Measurements from ENCODE around the gene TGFBI. TPM values are rescaled to one million over a fixed set of nuclear protein-coding genes. Genes with fewer than 3 reads are reported as not detected.

The TGFBI gene
- total and polyA plus RNA-seq, 2 donors = 220 to 394 TPM

- H3K4me1 ChIP-seq (ENCODE audit: insufficient read depth) = no peaks in the 10 kb centered on the region
- no peak overlapping the region for H3K4me3 ChIP-seq (ENCODE audit: low read depth, low read length)
- no peak overlapping the region for H3K27ac ChIP-seq (ENCODE audit: low read depth)
- H3K36me3 ChIP-seq (ENCODE audit: insufficient read depth) = peaks cover 4% of the 10 kb centered on the region
- WGBS = 78% methylated on average over 6 of the region's 6 CpGs
- DNase-seq (ENCODE audit: extremely low spot score) = no peak
These were observed 33.8 kb downstream of the TGFBI start for GRCh38 chr5:136062366-136063274.

DNA sequence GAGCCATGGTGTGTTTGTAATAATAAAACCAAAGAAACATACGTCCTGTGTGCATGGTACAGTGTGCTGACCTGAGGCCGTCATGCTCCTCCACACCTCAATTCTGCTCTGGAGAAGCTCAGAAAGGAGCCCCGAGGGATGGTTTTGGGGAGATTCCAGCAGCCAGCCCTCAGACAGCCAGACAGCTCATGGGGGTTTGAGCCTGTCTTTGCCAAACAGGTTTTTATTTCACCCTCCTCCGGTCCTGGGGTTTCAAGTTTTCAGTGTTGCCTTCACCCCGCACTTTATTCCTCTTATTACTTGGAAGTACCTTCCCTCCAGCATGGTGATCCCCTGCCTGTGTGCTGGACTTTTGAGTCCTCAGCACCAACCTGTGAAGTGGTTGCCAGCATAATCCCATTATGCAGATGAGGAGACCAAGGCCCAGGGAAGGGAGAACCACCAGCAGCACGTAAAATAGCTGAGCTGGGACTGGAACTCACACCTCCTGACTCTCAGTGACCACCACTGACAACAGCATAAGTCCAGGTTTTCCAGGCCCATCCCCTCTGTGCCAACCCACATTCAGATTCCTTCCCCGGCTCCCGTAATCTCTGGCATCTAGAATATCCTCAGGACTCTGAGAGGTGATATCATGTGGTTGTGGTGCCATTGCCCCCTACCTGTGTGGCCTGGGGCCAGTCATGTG is 35.1 kb downstream of the TGFBI start:
- H3K4me3 ChIP-seq (ENCODE audit: low read depth, low read length) = no peak overlapping the region
- no peak overlapping the region for H3K27ac ChIP-seq (ENCODE audit: low read depth)
- DNase-seq (ENCODE audit: extremely low spot score) = no peak
- H3K36me3 ChIP-seq (ENCODE audit: insufficient read depth) = peaks cover 4% of the 10 kb centered on the region
- H3K4me1 ChIP-seq (ENCODE audit: insufficient read depth) = no peaks in the 10 kb centered on the region
- 85% methylated on average over 8 of the region's 8 CpGs for WGBS

- WGBS = 85% methylated on average over 4 of the region's 4 CpGs
- H3K4me3 ChIP-seq (ENCODE audit: low read depth, low read length) = no peak overlapping the region
- H3K27ac ChIP-seq (ENCODE audit: low read depth) = no peak overlapping the region
- H3K36me3 ChIP-seq (ENCODE audit: insufficient read depth) = peaks cover 4% of the 10 kb centered on the region
- H3K4me1 ChIP-seq (ENCODE audit: insufficient read depth) = no peaks in the 10 kb centered on the region
- no peak for DNase-seq (ENCODE audit: extremely low spot score)
These were observed 35.7 kb downstream of the TGFBI start for GRCh38 chr5:136064510-136064909.

GRCh38 chr5:136065588-136065987 is 36.8 kb downstream of the TGFBI start:
- Histone ChIP-seq H3K4me3 (ENCODE audit: low read depth, low read length) (no peak overlapping the region), H3K4me1 (ENCODE audit: insufficient read depth) (no peaks in the 10 kb centered on the region), H3K36me3 (ENCODE audit: insufficient read depth) (peaks cover 2% of the 10 kb centered on the region), H3K27ac (ENCODE audit: low read depth) (no peak overlapping the region)
- DNase-seq (ENCODE audit: extremely low spot score) = no peak
- 90% methylated on average over 2 of the region's 2 CpGs for WGBS

DNA sequence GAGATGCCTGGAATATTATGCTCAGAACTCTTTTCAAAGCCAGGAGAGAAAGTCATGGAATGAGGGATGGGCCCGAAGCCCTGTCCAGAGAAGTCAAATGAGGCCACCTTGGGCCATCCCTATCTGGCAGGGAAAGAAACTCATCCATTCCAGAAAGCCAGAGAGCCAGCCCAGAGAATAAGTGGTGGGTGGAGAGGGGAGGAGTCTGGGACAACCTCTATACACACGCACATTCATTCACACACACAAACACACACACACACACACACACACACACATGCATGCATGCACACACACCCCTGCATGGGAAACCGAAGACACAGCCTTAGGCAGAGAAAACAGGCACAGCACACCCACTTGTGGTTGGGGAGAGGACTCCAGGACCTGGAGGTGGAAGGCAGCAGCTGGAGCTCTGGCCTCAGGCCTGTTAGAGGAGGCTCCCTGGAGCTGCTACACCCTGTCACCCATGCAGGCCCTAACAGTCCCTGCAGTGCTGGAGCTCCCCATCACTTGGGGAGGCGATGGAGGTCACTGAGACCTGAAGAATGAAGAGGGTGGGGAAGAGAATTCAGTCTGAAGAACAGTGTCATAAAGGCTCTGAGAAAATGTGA is 38.0 kb downstream of the TGFBI start:
- H3K4me3 ChIP-seq (ENCODE audit: low read depth, low read length) = no peak overlapping the region
- H3K36me3 ChIP-seq (ENCODE audit: insufficient read depth) = no peaks in the 10 kb centered on the region
- H3K4me1 ChIP-seq (ENCODE audit: insufficient read depth) = no peaks in the 10 kb centered on the region
- 28% methylated on average over 4 of the region's 4 CpGs for WGBS
- no peak overlapping the region for H3K27ac ChIP-seq (ENCODE audit: low read depth)
- DNase-seq (ENCODE audit: extremely low spot score) = no peak

- H3K27ac ChIP-seq (ENCODE audit: low read depth) = no peak overlapping the region
- H3K36me3 ChIP-seq (ENCODE audit: insufficient read depth) = no peaks in the 10 kb centered on the region
- no peak overlapping the region for H3K4me3 ChIP-seq (ENCODE audit: low read depth, low read length)
- DNase-seq (ENCODE audit: extremely low spot score) = no peak
- no peaks in the 10 kb centered on the region for H3K4me1 ChIP-seq (ENCODE audit: insufficient read depth)
- WGBS = 96% methylated on average over 1 of the region's 1 CpG
These were observed 38.6 kb downstream of the TGFBI start for GRCh38 chr5:136067422-136067821.

- WGBS = 69% methylated on average over 9 of the region's 9 CpGs
- Histone ChIP-seq H3K27ac (ENCODE audit: low read depth) (no peak overlapping the region), H3K4me3 (ENCODE audit: low read depth, low read length) (no peak overlapping the region), H3K4me1 (ENCODE audit: insufficient read depth) (no peaks in the 10 kb centered on the region), H3K36me3 (ENCODE audit: insufficient read depth) (no peaks in the 10 kb centered on the region)
- no peak for DNase-seq (ENCODE audit: extremely low spot score)
These were observed 41.9 kb downstream of the TGFBI start for GRCh38 chr5:136070486-136071285.

- Histone ChIP-seq H3K36me3 (ENCODE audit: insufficient read depth) (no peaks in the 10 kb centered on the region), H3K4me3 (ENCODE audit: low read depth, low read length) (no peak overlapping the region), H3K4me1 (ENCODE audit: insufficient read depth) (no peaks in the 10 kb centered on the region), H3K27ac (ENCODE audit: low read depth) (no peak overlapping the region)
- DNase-seq (ENCODE audit: extremely low spot score) = no peak
- WGBS = 92% methylated on average over 5 of the region's 5 CpGs
These were observed 45.1 kb downstream of the TGFBI start for GRCh38 chr5:136073714-136074529.

DNA sequence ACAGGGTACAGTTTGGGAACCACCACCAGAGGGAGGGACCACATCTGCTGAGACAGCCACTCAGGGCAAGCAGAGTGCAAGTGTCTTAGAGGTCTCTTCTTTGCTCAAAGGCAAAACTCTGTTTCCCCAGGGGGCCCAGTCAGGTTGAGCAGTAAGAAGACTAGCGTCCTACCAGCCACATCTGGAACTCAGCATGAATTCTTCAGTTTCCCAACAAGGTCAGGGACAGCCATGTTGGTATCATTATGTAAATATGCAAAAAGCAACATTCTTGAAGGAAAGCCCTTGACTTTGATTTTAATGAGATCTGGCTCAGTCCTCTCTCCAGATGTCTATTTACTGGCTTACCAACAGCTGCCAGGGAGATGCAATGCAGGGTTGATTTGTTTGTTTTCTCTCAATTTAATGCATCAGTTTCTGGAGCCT is 46.7 kb downstream of the TGFBI start:
- Histone ChIP-seq H3K27ac (ENCODE audit: low read depth) (no peak overlapping the region), H3K4me3 (ENCODE audit: low read depth, low read length) (no peak overlapping the region), H3K4me1 (ENCODE audit: insufficient read depth) (no peaks in the 10 kb centered on the region), H3K36me3 (ENCODE audit: insufficient read depth) (no peaks in the 10 kb centered on the region)
- DNase-seq (ENCODE audit: extremely low spot score) = no peak
- 79% methylated on average over 1 of the region's 1 CpG for WGBS

- H3K27ac ChIP-seq (ENCODE audit: low read depth) = no peak overlapping the region
- no peaks in the 10 kb centered on the region for H3K36me3 ChIP-seq (ENCODE audit: insufficient read depth)
- DNase-seq (ENCODE audit: extremely low spot score) = no peak
- 68% methylated on average over 6 of the region's 6 CpGs for WGBS
- H3K4me3 ChIP-seq (ENCODE audit: low read depth, low read length) = no peak overlapping the region
- no peaks in the 10 kb centered on the region for H3K4me1 ChIP-seq (ENCODE audit: insufficient read depth)
These were observed 47.3 kb downstream of the TGFBI start for GRCh38 chr5:136076067-136076466.

DNA sequence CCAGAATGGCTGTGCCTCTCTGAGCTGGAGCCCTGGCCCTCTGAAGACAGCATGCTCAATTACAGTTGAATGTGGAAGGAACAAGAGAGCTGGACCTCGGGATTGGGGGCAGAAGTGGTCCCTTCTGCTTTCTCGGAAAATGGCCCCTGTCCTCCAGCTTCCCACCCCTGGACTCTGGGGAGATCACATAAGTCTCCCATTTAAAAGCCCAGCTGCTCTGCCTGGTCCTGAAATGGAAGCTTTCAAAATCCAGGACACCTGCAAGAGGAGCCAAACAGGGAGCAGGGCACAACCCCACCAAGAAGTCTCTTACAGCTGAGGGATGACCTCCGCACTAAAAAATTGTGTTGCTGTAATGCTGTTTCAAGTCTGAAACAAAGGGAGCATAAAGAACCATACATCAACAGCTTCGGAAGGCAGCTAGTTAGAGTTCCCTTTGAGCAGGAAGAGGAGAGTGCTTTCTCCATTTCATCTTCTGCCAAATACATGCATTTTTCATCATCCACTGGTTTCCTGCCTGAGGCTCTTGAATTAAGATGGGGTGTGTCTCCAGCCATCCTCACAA is 48.2 kb downstream of the TGFBI start:
- peaks cover under 1% of the 10 kb centered on the region for H3K4me1 ChIP-seq (ENCODE audit: insufficient read depth)
- no peak overlapping the region for H3K4me3 ChIP-seq (ENCODE audit: low read depth, low read length)
- 93% methylated on average over 4 of the region's 4 CpGs for WGBS
- no peaks in the 10 kb centered on the region for H3K36me3 ChIP-seq (ENCODE audit: insufficient read depth)
- DNase-seq (ENCODE audit: extremely low spot score) = no peak
- no peak overlapping the region for H3K27ac ChIP-seq (ENCODE audit: low read depth)

DNA sequence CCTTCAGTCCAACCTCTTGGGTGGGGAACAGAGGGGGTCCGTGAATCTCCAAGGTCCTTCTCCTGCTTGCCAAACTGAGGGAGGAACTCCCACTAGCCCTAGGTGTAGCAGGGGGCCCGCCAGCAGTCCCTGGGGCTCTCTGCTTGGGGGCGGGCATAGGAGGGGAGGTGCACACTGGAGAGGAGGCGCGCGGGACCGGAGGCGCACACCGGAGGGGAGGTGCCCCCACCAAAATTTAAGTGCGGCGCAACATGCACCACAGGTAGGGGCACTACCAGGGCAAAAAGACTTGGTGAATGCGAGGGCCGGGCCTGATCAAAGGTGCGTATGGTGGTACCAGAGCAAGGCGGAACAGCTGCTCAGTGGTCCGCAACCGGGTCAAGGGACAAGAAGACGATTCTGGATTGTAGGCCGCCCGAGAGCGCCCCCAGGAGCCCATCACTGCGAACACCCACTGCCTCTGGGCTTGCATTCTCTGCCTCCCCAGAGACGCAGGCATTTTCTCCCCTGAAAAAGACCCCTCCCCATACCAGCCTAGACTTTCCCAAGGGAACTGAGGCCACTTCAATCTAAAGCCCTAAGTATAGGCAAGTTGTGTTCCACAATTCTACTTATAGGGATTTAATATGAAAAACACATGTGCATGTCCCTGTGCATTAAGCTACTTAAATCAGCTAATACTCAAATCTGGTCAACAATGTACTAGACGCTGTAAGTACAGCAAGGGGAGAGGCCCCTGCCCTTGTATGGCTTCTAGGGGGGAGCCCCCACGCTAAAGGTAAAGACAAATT is 50.6 kb downstream of the TGFBI start:
- no peak for DNase-seq (ENCODE audit: extremely low spot score)
- WGBS = 66% methylated on average over 25 of the region's 25 CpGs
- H3K36me3 ChIP-seq (ENCODE audit: insufficient read depth) = no peaks in the 10 kb centered on the region
- peaks cover 1% of the 10 kb centered on the region for H3K4me1 ChIP-seq (ENCODE audit: insufficient read depth)
- no peak overlapping the region for H3K4me3 ChIP-seq (ENCODE audit: low read depth, low read length)
- no peak overlapping the region for H3K27ac ChIP-seq (ENCODE audit: low read depth)

All from urinary bladder (tissue), 4 donors.